Spinal cord (tissue), 10 donors: ENCODE results near the gene CST2. TPM values are rescaled to one million over a fixed set of nuclear protein-coding genes. Genes with fewer than 3 reads are reported as not detected.
A peak's percentile ranks its signal among the peaks of the same experiment; 100 is the strongest.

Experiments
- DNase-seq, 6 donors: peaks; one replicate each; pipeline versions ENCODE4 v3.0.0 to v3.0.0-alpha.2; 2013 to 2015; ENCODE audit warnings: low spot score in 6 of 6, low read depth in 4 of 6
- H3K27ac ChIP-seq: one replicate; pipeline ENCODE4 v1.5.1; 2013; ENCODE audit warnings: low read depth, low read length, control low read depth
- H3K27me3 ChIP-seq: one replicate; pipeline ENCODE4 v1.6.1; 2013; ENCODE audit warnings: low read length; ENCODE audit not compliant: control insufficient read depth, insufficient read depth
- H3K36me3 ChIP-seq: one replicate; pipeline ENCODE4 v1.6.1; 2013; ENCODE audit warnings: low read length; ENCODE audit not compliant: control insufficient read depth, insufficient read depth
- H3K4me1 ChIP-seq: one replicate; pipeline ENCODE4 v1.6.1; 2013; ENCODE audit warnings: low read length; ENCODE audit not compliant: control insufficient read depth, insufficient read depth
- H3K4me3 ChIP-seq: one replicate; pipeline ENCODE4 v1.5.1; 2013; ENCODE audit warnings: low read depth, low read length, control low read depth
- H3K9me3 ChIP-seq: one replicate; pipeline ENCODE4 v1.6.1; 2013; ENCODE audit warnings: low read length; ENCODE audit not compliant: control insufficient read depth, insufficient read depth
- WGBS: methylation state at CpG from one replicate; pipeline ENCODE4 v1.1.5; 2013; ENCODE audit warnings: missing lambda C conversion rate; ENCODE audit not compliant: insufficient coverage; 5-methylcytosine and 5-hydroxymethylcytosine counted together
- long read RNA-seq, 4 donors: transcript quantifications; one replicate each; lab custom pipeline, GENCODE V29; 2026
- polyA plus RNA-seq, 2 donors: library from polyadenylated mRNA; unstranded; fragments of 120-200 nt; gene quantifications; one replicate each; pipeline ENCODE4 v1.2.1, GENCODE V29; 2013; ENCODE audit not compliant: insufficient read length in 2 of 2
- total RNA-seq, 2 donors: library from RNA; depleted of rRNA in 1 of 2; stranded (reverse); fragments of 120-200 nt in 1 of 2; fragments of >200 nt in 1 of 2; gene quantifications; one replicate each; pipeline versions ENCODE4 v1.2.3 to v1.2.4, GENCODE V29; 2013 to 2014
- donor health status: healthy.

The CST2 gene, protein sequence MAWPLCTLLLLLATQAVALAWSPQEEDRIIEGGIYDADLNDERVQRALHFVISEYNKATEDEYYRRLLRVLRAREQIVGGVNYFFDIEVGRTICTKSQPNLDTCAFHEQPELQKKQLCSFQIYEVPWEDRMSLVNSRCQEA
- total RNA-seq = not detected
- not detected for polyA plus RNA-seq
- long read RNA-seq, donor 1 = 0 reads
- long read RNA-seq, donor 2 = 0 reads
- long read RNA-seq, donor 3 = 0 reads
- long read RNA-seq, donor 4 = 0 reads

GRCh38 chr20:23826541-23827021 is at the start of gene CST2:
Gene CST2, minus strand, starts transcription at chr20:23826729. Its CDS starts 69 bp downstream, at chr20:23826660.
- Histone ChIP-seq H3K36me3 (no peaks in the 10 kb centered on the region), H3K9me3 (no peaks in the 10 kb centered on the region), H3K27ac (no peak within 1 kb of the TSS), H3K4me1 (peaks cover 6% of the 10 kb centered on the region), H3K4me3 (no peak within 1 kb of the TSS), H3K27me3 (no peaks in the 10 kb centered on the region)
- DNase-seq = no peak
- WGBS = 33% methylated on average over 4 of the region's 4 CpGs

DNA sequence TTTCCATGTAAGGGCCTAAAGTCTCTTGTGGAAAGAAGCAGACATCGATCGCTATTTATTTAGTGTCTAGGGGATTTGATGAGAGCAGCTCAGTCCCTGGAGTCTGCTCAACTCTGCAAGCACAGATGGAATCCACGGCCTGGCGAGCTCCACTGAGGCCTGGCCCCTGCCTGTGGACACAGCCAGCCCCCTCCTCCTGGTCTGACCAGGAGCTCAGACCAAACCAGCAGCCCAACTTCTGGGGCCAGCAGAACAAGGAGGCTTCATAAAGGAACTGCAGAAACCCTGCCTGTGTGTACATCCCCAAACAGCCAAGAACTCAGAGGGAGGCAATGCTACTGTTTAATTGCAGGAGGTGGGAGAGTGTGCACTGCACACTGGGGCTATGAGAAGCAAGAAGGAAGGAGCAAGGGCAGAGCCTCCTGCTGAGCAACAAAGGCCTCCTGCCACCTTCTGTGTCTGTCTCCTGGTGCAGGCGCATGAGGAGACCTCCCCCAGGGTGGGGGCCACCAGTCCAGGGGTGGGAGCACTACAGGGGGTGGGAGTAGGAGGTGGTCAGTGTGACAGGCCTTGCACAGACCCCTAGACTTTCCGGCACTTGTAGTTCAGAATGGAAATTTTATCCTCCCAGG is 49.2 kb upstream of the CST2 start:
- no peak overlapping the region for H3K4me3 ChIP-seq
- 65% methylated on average over 5 of the region's 6 CpGs for WGBS
- H3K27ac ChIP-seq = no peak overlapping the region
- H3K27me3 ChIP-seq = no peaks in the 10 kb centered on the region
- no peaks in the 10 kb centered on the region for H3K9me3 ChIP-seq
- no peaks in the 10 kb centered on the region for H3K36me3 ChIP-seq
- peaks cover 4% of the 10 kb centered on the region for H3K4me1 ChIP-seq
- no peak for DNase-seq

GRCh38 chr20:23874747-23875146 is 48.2 kb upstream of the CST2 start:
- Histone ChIP-seq H3K27ac (no peak overlapping the region), H3K36me3 (no peaks in the 10 kb centered on the region), H3K27me3 (no peaks in the 10 kb centered on the region), H3K4me3 (no peak overlapping the region), H3K9me3 (no peaks in the 10 kb centered on the region), H3K4me1 (peaks cover 4% of the 10 kb centered on the region)
- whole genome bisulfite sequencing = 74% methylated on average over 4 of the region's 5 CpGs
- DNase-seq = no peak

- Histone ChIP-seq H3K4me1 (peaks cover 4% of the 10 kb centered on the region), H3K36me3 (no peaks in the 10 kb centered on the region), H3K27me3 (no peaks in the 10 kb centered on the region), H3K9me3 (no peaks in the 10 kb centered on the region), H3K4me3 (no peak overlapping the region), H3K27ac (no peak overlapping the region)
- no peak for DNase-seq
- WGBS = 49% methylated on average over 2 of the region's 3 CpGs
Observed at GRCh38 chr20:23873370-23874015, 47.0 kb upstream of the CST2 start.

DNA sequence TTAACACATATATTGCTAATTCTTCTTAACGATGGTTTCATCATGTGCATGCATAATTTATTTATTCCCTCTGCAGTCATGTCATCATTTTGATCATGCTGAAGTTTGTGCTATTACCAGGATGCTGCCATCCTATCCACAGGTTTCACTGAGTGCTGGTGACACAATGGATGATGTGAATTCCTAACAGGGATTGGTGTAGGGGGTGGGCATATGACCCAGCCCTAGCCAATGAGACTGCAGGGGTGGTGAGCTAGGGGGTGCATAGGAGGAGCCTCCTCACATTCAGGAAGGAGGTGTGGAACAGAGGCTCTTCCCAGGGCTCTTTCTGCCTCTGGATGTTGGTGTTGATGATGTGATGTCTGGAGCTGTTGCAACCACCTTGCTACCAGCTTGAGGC is 45.5 kb upstream of the CST2 start:
- no peak for DNase-seq
- WGBS = no CpG with 5 or more reads among the region's 1 CpG
- Histone ChIP-seq H3K36me3 (no peaks in the 10 kb centered on the region), H3K4me1 (peaks cover 2% of the 10 kb centered on the region), H3K27ac (no peak overlapping the region), H3K27me3 (no peaks in the 10 kb centered on the region), H3K9me3 (no peaks in the 10 kb centered on the region), H3K4me3 (no peak overlapping the region)

DNA sequence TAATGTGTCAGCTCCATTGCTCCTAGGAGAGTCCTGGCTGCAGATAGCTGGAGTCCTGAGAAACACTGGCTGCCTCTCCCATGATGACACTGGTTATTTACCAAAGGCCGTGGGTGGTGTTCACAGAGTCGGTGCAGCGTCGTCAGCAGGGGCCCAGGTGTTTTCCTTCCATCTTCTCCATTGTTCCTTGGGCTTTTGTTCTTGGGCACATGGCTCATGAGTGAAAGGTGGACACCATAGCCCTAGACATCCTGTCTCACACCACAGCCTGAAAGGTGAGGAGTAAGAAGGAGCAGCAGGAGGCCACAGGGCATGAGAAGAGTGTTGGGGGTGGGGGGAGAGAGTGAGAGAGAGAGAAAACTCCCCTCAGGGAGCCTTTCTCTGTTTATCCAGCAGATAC is 43.9 kb upstream of the CST2 start:
- 14% methylated on average over 1 of the region's 4 CpGs for WGBS
- H3K27ac ChIP-seq = peak overlapping the region; percentile 44

DNA sequence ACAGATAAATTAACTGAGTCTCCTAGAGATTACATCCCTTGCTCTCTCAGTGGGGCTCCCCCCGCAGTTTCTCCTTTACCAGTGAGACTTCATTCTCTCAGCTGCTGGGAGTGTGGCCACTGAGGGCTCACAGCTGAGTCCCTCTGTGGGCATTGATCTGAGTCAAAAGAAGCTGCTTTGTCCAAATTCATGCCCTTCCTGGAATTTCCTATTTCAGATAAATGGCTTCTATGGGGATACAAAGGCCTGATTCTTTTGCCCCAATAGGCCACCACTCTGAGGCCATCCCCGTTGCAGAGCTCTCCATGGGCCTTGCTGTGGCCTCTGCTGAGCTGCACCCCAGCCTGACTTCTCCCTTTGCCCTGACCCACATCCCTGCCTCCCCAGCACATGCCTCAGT is 43.0 kb upstream of the CST2 start:
- Histone ChIP-seq H3K36me3 (no peaks in the 10 kb centered on the region), H3K4me1 (peaks cover 4% of the 10 kb centered on the region), H3K4me3 (no peak overlapping the region), H3K27me3 (no peaks in the 10 kb centered on the region), H3K9me3 (no peaks in the 10 kb centered on the region), H3K27ac (peak overlapping the region; percentile 36)
- DNase-seq = peak in 1 of 6 donors; percentile 49
- 34% methylated on average over 2 of the region's 2 CpGs for WGBS

More for the DNA sequence above, 43.9 kb upstream of the CST2 start:
- H3K4me3 ChIP-seq = no peak overlapping the region
- H3K9me3 ChIP-seq = no peaks in the 10 kb centered on the region
- no peak for DNase-seq
- H3K27me3 ChIP-seq = no peaks in the 10 kb centered on the region
- H3K4me1 ChIP-seq = peaks cover 4% of the 10 kb centered on the region
- H3K36me3 ChIP-seq = no peaks in the 10 kb centered on the region

GRCh38 chr20:23868321-23868720 is 41.8 kb upstream of the CST2 start:
- no peak for DNase-seq
- Histone ChIP-seq H3K4me3 (no peak overlapping the region), H3K9me3 (no peaks in the 10 kb centered on the region), H3K4me1 (peaks cover 4% of the 10 kb centered on the region), H3K36me3 (no peaks in the 10 kb centered on the region), H3K27me3 (no peaks in the 10 kb centered on the region), H3K27ac (no peak overlapping the region)
- WGBS = 18% methylated on average over 2 of the region's 5 CpGs

- Histone ChIP-seq H3K9me3 (no peaks in the 10 kb centered on the region), H3K4me3 (no peak overlapping the region), H3K36me3 (no peaks in the 10 kb centered on the region), H3K27me3 (no peaks in the 10 kb centered on the region), H3K27ac (no peak overlapping the region), H3K4me1 (peaks cover 4% of the 10 kb centered on the region)
- no peak for DNase-seq
- 63% methylated on average over 5 of the region's 9 CpGs for WGBS
Observed at GRCh38 chr20:23867152-23867776, 40.7 kb upstream of the CST2 start.
